HG02884 (cell line): ENCODE results near the gene CDH7.

Experiments
- ATAC-seq: cut with Tn5 transposase; IDR thresholded peaks from one replicate; pipeline ENCODE4 v1.9.1; 2021; ENCODE audit warnings: mild to moderate bottlenecking, moderate library complexity; ENCODE audit not compliant: unreplicated experiment

CDH7 gene, protein sequence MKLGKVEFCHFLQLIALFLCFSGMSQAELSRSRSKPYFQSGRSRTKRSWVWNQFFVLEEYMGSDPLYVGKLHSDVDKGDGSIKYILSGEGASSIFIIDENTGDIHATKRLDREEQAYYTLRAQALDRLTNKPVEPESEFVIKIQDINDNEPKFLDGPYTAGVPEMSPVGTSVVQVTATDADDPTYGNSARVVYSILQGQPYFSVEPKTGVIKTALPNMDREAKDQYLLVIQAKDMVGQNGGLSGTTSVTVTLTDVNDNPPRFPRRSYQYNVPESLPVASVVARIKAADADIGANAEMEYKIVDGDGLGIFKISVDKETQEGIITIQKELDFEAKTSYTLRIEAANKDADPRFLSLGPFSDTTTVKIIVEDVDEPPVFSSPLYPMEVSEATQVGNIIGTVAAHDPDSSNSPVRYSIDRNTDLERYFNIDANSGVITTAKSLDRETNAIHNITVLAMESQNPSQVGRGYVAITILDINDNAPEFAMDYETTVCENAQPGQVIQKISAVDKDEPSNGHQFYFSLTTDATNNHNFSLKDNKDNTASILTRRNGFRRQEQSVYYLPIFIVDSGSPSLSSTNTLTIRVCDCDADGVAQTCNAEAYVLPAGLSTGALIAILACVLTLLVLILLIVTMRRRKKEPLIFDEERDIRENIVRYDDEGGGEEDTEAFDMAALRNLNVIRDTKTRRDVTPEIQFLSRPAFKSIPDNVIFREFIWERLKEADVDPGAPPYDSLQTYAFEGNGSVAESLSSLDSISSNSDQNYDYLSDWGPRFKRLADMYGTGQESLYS

DNA sequence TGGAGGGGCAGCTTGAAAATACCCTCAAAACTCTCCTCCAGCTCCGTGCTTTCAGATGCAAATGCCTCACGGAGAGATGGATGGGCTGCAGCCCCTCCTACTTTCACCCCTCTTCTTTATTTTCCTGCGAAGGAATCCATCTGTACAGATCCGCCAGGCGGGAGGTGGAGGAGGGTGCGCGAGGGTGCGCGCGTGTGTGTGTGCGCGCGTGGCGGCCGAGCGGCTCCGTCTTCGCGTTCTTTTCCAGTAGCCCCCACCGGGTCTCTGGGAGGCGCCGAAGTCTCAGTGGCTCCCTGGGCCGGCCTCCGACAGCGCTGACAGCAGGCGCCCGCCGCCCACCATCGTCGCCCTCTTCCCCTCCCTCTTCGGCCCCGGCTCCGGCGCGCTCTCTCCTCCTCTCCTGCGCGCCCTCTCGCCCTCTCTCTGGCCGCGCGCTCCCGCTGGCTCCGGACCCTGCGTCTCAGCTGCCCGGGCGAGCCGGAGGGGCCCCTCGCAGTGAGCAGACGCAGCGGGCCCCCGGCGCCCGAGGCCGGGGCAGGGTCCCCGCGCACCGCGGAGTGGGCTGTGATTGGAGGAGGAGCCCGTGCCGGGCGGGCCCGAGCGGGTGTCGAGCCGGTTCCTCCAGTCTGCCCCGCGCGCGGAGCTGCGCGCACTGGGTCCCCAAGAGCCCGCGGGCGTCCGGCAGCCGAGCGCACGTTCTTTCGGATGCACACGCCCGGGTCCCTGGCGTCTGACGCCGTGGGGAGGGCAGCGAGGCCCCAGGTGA, at the start of gene CDH7:
TSS of gene CDH7 (plus strand) at position 624 of the 766 bp plus-strand sequence. CDS start 11,831 bp downstream, outside the sequence.
- no peak for ATAC-seq

DNA sequence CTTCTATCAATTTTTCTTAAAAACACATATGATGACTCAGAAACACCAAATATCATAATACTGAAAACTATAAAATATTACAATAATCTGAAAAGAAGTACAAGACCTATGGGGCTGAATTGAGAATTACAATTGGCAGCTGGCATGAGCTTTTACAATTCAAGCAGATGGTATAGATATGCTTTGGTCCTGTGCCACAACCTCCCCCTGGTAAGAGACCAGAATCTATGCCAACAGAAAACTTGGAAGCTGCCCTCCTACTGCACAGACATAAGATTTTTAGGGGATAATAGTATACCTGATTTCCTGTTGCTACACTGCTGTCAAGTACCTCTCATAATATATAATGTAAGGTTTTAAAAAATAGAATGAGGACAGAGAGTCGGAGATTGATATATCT, 46.8 kb upstream of the CDH7 start:
- ATAC-seq: no peak

DNA sequence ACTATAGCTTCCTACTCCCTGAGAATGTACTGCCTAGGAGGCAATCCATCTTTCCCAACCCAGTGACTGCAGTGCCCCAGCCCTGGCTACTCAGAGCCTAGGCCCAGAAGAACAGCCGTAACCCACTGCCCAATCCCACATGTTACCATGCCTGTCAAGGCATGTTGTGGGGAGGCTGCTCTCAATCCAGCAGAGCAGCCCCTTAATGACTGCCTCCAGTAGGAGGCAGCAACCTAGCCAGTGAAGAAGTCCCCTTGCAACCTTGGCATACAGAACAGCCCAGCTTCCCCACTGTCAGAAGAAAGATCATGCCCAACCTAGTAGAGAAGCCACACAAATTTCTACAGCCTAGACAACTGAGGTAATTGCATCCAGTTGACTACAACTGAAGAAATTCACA, 44.2 kb upstream of the CDH7 start:
- no peak for ATAC-seq

DNA sequence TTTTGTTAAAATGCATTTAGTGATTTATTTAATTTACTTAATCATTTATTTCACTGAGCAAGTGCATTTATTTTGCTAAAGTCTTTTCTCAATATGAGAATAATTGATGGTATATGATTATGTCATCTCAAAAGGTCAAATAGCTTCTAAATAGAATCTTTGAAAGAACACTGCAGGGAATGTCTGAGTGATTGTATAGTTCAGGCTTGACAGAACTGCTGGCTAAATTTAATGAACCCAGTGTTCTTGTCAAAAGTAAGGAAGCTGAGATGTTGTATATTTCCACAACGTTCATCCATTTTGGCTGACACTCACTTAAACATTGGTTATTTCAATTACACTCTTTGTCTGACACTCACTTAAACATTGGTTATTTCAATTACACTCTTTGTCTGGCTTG, 39.3 kb upstream of the CDH7 start:
- no peak for ATAC-seq

DNA sequence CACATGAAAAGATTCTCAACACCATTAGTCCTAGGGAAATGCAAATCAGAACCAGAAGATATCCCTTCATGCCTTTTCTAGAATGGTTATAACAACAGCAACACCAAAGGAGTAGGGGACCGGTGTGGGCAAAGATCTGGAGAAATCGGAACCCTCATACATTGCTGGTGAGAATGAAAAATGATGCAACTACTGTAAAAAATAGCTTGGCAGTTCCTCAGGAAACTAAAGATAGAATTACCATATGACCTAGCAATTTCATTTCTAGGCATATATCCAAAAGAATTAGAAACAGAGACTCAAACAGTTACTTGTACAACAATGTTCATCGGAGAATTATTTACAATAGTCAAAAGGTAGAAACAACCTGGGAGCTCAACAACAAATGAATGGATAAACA, 29.2 kb upstream of the CDH7 start:
- ATAC-seq: no peak

DNA sequence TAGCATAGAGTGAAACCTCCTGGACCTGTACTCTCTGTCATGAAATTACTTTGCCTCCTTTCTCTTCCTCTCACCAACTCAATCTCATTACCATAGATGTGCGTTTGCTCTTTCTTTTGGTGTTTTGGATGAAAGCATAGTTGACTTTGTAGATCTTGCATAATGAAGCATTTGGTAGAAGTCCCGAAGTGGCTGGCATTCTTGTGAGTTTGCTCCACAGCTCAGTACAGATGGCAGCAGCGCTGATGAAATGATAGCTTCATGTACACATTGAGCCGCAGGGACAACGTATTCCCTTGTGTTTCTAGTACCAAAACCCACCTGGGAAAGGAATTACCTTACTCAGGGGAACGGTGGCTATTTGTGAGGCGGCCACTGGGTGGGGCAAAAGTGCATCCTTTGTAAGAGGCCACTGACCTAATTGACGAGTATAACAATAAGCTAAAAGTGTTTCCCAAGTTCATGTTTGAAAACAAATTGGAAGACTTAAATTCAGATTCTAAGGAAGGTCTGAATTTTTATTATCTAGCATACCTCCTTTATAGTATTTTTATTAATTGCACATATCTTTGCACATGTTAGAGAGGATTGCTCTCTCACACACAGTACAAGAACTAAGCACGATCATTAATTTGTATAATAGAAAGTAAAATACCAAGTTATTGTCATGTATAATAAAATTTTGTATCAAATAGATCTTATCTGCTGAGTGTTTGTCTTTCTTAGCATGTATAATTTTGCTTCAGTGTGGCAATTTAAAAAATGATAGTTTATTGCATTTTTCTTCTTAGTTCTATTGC, 25.4 kb upstream of the CDH7 start:
- no peak for ATAC-seq

DNA sequence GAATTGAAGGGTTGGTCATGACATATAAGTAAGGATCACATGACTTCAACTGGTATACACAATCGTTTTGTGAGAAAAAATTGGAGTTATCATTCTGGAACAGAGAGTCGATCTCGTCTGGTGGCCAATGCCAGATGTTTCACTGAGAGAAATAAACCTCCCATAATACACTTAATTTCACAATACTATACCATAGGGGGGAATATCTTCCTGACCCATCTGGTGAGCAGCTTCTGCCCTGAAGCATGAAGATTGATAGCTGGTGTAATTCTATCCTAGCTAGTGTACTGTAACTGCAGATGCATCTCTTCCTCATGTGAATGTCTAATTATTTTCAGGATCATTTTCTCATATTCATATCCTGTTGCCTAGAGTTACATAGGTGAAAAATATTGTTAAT, 15.7 kb upstream of the CDH7 start:
- no peak for ATAC-seq

DNA sequence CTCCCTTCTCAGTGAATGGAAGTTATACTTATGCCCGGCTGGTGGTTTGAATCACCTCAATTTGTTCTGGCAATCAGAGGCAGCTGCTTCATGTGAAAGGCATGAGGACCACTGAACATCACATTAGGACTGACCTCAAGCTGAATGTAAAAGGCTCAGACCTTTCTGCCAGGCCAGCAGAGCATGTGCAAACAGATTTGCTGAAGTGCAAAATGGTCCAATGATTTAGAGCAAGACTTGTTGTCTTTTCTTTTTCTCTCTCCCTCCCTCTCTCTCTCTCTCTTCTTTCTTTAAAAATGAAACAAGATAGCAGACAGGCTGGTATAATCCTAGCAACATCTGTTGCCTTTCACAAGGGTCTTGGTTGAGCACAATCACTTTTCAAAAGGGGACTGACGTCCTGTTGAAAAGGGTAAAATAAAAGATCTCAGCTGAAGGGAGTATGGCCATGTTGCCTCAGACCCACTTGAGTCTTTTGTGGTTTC, 13.3 kb upstream of the CDH7 start:
- ATAC-seq: no peak

DNA sequence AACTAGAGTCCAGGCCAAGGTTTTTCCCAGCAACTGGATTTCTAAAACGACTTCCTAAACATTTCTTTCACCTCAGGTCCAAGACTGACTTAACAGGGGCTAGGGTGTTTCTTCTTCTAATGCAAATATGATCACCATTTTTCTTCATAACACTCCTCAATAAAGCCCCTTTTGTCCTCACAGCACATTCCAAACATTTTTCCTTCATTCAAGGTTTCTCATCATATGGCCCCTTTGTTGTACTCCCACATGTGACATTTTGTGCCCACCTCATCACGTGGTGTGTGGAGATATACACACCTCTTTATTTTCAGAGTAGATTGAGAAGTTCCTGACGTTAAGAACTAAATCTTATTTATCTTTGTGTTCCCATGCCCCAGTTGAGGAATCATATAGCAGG, 3.9 kb upstream of the CDH7 start:
- no peak for ATAC-seq

DNA sequence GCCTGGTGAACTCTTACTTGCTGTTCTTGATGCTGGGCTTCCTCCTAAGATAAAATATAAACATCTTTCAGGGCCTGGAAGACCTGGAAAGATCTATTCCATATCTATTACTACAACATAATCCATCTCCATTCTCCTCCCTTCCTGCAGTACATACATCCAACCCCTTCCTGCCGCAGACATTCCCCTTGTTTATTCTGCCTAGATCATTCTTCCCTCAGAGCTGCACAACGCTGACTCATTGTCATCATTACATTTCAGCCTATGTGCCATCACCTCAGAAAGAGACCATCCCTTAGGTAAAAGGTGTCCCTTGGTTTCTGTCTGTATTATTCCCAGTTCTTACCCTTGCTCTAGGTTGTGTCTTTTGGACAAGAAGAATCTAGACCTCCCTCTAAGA, 2.5 kb upstream of the CDH7 start:
- no peak for ATAC-seq

DNA sequence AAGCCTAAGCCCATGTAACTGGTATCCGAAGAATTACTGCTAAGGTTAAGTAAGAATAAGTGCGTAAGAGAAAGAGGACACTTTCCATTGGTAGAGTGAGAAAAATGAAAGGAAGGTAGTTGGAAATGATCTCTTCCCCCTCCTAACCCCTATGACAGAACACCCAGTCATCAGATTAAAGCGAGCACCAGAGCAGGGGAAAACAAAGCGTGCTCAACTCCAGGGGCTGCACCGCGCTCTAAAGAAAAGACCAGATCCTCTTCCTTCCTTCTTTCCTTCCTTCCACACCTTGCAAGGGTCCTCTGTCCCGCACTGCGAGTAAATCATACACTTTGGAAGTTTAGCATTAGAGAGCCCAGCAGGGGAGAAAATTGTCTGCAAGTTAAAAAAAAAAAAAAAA, 971 bp upstream of the CDH7 start:
- ATAC-seq: no peak

DNA sequence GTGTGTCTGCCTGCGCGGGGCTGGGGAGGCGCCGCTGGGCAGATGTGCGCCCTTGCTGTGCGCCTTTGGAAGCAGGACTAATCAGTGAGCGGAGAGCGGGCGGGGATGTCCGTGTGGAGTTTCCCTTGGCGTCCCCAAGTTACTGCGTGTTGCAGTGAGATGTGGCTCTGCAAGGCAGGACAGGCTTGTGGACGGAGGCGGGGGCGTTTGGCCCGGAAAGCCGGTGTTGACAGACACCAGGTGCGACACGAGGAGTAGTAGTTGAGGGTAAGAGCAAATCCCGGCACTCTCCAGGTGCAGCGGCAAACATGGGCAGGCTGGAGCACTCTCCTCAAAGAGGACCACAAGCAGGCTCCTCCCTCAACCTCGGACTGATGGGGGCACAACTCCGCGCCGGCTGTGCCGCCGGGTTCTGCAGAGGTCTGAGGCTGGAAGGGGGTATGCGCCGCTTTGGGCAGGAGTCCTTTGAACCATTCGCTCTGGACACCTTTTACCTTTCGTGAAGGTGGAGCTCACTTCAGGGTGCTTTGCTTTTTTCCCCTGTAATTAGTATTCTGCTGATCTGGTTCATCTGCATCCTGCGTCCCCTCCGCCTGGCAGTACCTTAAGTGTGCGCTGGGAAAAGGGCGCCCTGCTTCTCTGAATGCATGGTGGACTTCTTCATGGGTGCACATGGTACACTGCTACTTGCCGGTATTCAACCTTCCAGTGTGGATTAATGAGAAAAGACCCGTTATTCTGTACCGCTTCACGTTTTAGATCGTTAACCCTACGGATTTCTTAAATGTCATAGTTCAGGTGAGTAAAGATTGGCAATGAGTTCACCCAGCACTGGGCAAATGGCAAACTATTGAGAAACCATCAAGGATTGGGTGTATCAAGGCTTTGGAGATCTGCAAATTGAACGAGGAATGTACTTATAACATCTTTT, 608 bp downstream of the CDH7 start:
- no peak for ATAC-seq

DNA sequence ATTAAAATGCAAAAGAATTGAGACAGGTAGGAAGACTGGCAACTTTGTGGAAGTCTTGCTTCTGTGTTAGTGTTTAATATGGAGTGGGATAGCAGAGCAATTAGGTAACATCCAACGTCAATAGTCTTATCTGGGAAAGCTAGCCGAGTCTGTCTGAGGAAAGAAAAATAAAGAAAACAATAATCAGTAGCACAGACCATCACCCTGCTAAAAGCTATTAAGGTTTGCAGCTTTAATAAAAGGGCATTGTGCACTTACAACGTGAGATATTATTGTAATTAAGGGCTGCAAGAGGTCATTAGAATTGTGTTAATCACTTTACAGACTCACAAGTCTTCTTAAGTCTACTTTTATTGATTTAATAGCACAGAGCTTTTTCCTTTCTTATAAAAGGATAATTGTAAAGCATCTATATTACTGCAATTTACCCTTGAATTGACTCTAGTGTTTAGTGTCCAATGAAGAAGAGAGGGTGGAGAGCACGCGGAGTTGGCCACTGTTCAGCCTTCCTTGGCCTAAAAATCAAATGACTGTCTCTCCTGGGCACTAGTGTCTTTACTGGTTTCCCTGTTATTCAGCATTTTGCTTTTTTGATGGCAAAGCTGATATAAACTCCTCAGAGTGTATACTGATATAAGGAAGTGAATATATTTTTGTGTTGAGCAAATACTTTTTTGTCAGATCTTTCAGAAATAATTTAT, 2.0 kb downstream of the CDH7 start:
- no peak for ATAC-seq

DNA sequence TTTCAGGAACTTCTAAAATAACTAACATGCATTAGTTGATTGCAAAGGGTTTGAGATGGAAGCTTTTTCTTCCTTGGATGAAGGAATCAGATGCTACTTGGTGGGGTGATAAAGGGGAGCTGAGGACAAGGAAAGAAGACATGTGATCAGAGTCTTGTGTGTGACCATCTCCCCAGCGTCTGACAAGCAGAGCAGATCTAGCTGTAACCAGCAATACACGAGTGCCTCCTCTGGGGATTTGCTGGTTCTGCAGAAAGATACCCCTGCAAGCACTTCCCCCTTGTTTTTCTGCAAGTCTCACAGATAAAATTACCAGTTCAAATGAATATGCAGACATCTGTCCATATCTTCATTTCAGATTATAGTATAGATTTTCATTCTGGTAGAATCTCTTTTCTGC, 2.7 kb downstream of the CDH7 start:
- ATAC-seq: no peak

DNA sequence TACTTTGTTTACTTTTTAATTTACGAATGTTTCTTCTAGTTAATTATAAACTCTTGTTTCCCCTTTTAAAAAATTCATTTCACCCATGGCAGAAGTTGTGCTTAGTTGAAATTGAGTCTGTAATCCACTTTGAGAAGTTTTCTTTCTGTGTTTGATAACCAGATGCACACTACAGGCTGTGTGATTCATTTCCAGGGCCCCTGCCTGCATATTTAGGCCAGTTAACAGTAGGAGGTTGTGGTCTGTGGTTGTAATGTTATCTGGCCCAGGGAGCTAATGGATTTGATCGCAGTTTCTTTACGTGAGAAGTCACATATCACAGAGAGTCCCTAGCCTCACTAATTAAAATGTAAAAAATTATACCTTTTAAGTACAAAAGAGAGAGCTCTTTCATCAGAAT, 3.3 kb downstream of the CDH7 start:
- ATAC-seq: no peak

DNA sequence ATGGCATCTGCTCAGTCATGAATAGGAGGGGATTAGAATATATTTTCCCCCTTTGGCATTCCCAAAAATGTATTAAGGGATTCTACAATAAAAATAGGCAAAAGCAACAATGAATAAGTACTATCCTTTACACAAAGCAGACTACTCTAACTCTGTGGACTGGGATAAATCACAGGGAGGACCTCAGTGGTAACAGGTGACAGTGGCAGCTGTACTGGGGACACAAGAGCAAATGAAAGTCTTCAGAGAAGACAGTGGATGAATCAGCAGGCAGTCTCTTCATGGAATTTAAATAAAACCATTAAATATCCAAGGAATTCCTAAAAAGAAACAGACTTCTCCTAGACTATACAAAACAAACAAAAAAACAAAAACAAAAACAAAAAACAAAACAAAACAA, 4.8 kb downstream of the CDH7 start:
- no peak for ATAC-seq

DNA sequence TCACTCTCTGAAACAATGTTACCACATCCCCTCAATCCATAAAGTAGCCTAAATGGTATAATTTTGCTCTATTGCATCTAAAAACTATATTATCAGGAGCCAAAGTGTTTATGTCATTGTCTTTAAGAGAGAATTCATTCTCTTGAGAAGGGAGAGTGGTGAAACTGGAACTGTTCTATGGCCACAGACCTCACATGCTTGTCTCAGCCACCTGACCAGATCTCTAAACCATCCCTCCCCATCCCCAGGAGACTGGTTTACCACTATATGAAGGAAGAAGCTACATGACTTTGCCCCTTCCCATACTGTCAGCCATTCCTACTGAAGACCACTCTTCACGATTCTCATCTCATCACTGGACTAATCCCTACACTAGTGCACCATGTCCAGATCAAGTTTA, 9.6 kb downstream of the CDH7 start:
- no peak for ATAC-seq

DNA sequence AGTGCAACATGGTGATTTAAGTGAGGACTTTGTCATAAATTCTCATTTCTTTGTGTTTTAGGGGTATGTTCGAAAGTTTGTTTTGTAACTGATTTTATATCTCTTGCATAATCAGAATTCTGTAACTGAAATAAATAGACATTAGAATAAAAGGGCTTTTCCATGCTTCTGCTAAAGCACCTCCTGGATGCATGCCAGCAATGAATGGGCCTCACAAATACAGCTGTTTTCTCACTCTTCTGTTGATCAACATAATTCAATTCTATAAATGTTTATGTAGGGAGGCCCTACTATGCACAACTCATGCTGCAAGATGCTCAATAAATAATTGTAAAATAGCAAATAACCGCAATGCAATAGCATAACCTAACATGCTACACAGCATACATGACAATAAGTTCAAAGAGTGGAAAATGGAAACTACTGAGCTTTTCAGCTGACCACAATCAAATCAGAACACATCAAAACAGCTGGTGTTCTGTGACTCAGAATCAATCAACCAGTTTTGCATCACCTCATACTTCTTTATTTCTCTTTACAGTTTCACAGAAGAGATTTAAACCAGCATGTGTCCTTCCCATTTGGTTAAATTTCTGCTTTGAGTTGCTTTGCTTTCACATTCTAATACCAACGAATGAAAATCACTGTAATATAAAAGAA, 11.0 kb downstream of the CDH7 start:
- no peak for ATAC-seq
